HG02588 (cell line): ENCODE data around the gene SKOR1.

Source experiments
- ATAC-seq: cut with Tn5 transposase; IDR thresholded peaks from one replicate; pipeline ENCODE4 v1.9.1; 2021; ENCODE audit warnings: mild to moderate bottlenecking, moderate library complexity; ENCODE audit not compliant: unreplicated experiment

The SKOR1 gene

DNA sequence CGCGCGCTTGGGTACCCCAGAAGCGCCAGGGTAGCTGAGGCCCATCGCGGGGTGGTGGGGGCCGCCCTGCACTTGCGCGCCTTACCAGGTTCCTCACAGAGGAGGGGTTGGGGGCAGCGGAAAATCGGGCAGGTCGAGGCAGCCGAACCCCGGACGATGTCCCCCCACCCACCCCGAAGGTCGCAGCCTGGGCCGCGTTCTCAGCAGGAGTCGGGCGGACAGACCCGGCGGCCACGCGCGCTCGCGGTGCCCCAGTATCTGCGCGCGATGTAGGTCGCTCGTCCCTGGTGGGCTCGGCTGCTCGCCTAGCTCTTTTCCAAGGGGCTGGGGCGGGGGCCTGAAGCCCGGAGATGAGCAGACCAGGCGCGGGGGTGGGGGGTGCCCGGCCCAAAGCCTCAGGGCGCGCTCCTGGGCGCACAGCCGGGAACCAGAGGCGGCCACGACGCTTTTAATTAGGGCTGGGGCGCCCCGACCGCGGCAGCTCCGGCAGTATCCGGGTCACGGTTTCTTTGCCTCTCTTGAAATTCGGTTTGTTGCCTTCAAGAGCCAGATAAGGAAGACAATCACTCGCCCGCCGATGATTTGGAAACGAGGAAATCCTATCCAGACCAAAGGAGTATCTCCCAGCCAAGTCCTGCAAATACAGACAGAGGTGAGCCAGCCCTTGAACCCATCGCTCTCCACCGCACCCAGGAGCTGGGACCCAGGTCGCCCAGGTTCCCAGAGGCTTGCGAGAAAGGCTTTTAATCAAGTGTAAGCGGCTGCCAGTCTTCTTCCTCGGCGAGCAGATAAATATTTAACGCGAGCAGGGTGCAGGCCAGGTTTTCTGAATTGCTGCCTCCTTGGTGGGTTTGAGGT lies 4.6 kb downstream of the SKOR1 start:
- ATAC-seq, result no peak

- ATAC-seq, result no peak
Observed at GRCh38 chr15:67831363-67831762, 6.1 kb downstream of the SKOR1 start.

DNA sequence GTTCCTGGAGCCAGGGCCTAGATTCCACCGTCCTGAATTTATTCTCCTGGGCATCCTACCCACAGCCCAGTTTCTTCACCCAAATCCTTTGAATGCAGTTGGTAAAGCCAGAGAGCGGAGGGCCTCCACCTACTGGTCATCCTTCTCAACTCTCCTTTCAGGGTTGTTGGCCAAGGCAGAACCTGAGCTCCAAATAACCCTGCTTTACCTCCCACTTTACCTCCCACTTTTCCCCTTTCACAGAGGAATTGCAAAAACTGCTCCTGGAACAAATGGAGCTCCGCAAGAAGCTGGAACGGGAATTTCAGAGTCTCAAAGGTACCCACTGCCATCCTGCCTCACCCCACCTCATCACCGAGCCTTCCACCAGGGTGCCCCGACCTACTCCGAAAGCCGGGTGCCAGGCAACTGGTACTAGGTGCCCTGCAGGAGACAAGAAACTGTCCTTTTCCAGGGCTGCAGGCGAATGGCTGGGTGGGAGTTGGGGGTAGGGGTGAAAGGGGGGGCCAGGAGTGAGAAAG lies 6.8 kb downstream of the SKOR1 start:
- ATAC-seq, result no peak

DNA sequence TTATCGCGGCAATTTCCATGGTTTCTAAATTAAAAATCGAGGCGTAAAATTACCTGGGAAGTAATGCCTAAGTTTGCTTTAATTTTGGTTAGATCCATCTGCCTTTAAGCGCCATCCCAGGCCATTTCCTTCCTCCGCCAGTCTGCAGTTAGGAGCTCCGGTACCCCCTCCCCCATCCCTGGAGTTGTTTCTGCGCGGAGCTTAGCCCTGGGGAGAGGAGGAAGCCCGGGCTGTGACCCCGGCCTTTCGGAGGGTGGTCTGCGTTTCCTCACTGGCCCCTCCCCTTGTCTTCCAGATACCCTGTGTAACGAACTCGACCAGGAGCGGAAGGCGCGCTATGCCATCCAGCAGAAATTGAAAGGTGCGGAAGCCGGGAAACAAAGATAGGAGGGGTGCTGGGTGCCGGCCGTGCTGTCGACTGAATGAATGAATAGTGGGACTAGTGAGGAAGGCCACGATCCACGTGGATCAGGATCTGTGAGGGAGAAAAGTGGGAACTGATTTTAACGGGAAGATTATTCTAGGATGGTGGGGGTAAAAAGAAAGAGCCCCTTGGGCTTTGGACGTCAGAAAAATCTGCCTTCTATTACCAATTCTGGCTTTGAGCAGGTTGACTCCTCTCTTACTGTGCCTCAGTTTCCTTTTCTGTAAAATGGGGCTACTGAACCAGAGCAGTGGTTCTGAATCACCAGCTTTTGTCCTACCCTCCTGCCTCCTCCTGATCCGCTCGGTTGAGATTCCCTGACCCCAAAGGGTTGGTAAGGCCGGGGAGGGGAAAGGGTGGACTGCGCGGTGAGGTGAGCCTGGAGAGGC lies 7.8 kb downstream of the SKOR1 start:
- ATAC-seq, result no peak

GRCh38 chr15:67833710-67834511 lies 8.6 kb downstream of the SKOR1 start:
- no peak for ATAC-seq

- no peak for ATAC-seq
Observed at GRCh38 chr15:67834581-67835296, 9.4 kb downstream of the SKOR1 start.

GRCh38 chr15:67835297-67836133 lies 10.2 kb downstream of the SKOR1 start:
- no peak for ATAC-seq

- ATAC-seq, result no peak
Observed at GRCh38 chr15:67836134-67836455, 10.8 kb downstream of the SKOR1 start.

GRCh38 chr15:67836477-67836876 lies 11.2 kb downstream of the SKOR1 start:
- ATAC-seq, result no peak

DNA sequence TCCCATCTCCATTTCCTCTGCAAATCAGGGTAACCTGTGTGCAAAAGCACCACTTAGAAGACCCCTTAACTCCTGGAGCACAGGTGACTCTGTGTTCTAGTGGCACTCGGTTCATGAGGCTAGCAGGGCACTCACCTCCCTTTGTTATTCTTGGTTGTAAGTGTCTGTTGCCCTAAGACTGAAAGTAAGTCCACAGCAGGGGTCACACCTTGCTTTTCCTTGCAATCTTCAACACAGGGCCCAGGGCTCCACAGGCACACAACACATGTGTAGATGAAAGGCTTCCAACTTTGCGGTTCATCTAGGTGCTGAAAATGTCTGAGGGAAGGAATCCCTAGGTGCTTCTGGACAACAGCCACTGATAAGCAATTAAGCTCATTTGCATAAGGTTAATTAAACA lies 11.6 kb downstream of the SKOR1 start:
- no peak for ATAC-seq

GRCh38 chr15:67838789-67839332 lies 13.6 kb downstream of the SKOR1 start:
- no peak for ATAC-seq

DNA sequence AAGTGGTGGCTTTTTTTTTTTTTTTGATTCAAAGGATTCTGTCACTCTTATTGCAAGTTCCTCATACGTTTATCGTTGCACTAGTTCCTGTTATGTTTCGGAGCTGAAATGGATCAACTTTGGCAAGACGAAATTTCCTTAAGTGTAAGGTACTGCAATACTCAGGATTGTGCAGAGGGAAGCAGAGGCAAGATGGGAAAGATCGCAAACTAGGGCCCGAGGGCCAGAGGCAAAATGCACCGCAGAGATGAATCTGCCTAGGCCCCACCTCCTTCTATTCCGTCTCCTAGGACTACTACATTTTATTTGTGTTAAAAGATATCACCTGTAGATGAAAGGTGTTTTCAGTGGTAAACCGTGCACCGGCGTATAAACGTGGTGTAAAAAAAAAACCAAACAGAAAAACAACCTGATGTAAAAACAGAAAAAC lies 14.2 kb downstream of the SKOR1 start:
- ATAC-seq, result peak; percentile 12

GRCh38 chr15:67839929-67840748 lies 14.8 kb downstream of the SKOR1 start, which contains the start of gene RNU6-1:
Gene RNU6-1 (minus strand): TSS chr15:67840045.
- peak; percentile 79 for ATAC-seq

DNA sequence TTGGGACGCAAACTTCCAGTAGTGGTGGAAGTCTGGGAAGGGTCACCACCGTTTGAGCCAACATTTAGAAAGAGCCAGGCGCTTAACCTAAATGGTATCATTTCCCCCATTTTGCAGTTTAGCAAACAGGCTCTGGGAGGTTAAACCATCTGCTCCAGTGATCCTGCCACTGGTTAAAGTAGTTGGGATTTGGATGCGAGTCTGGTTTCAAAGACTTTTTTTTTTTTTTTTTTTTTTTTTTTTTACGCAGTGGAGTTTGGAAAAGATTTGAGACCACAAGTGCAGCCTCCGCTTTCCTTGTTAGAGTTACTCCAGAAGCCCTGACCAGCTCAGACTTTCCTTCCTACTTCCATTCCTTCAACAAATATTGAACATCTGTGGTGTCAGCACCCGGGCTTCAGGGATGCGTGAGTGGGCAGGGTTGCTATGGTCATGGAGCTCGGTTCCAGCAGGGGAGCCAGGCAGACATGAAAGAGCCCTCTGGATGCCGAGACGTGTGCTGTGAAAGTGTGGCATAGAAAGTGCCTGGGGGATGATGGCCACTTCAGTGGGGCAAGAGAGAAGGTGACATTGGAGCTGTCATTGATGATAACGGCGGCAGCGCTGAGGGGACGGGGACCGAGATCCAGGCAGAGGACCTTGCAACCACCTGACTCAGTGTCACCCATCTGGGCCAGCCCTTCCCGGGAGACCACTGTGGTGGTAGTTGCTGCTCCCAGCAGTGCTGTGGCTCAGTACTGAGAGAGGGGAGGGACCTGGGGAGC lies 15.6 kb downstream of the SKOR1 start:
- no peak for ATAC-seq

- ATAC-seq, result no peak
Observed at GRCh38 chr15:67841513-67841762, 16.1 kb downstream of the SKOR1 start.

GRCh38 chr15:67843092-67843501 lies 17.8 kb downstream of the SKOR1 start:
- no peak for ATAC-seq

GRCh38 chr15:67843571-67844387 lies 18.5 kb downstream of the SKOR1 start:
- ATAC-seq, result no peak
